Pulmonary artery endothelial cell (primary cell): ENCODE data around the gene LDHAL6A. TPM values are rescaled to one million over a fixed set of nuclear protein-coding genes. Genes with fewer than 3 reads are reported as not detected.
A peak's percentile ranks its signal among the peaks of the same experiment; 100 is the strongest.
"Not testable (repeated sequence)": the region's sequence is repeated elsewhere in the genome, so short reads cannot be mapped to it uniquely, and the experiment has no call there.

Experiments used
- DNase-seq: peaks from one replicate; pipeline ENCODE4 v3.0.0-alpha.2; 2011; ENCODE audit warnings: low read depth, low spot score
- total RNA-seq: library from RNA; depleted of rRNA; stranded (reverse); fragments of >200 nt; gene quantifications from 2 replicates; pipeline ENCODE4 v1.2.3, GENCODE V29; 2014

Gene LDHAL6A
- total RNA-seq, result not detected in 2 replicates

GRCh38 chr11:18455686-18456372 lies at the start of gene LDHAL6A:
TSS of gene LDHAL6A (plus strand) at chr11:18455856. CDS start at chr11:18456681, 825 bp downstream.
- DNase-seq, result no peak

GRCh38 chr11:18407400-18407799 lies 48.3 kb upstream of the LDHAL6A start:
- DNase-seq, result not testable (repeated sequence)

- DNase-seq, result no peak
Observed at GRCh38 chr11:18408558-18409291, 46.9 kb upstream of the LDHAL6A start.

GRCh38 chr11:18416459-18416858 lies 39.2 kb upstream of the LDHAL6A start:
- no peak for DNase-seq

- DNase-seq, result no peak
Observed at GRCh38 chr11:18419040-18419439, 36.6 kb upstream of the LDHAL6A start.

- no peak for DNase-seq
Observed at GRCh38 chr11:18420067-18420466, 35.6 kb upstream of the LDHAL6A start.

GRCh38 chr11:18427240-18427639 lies 28.4 kb upstream of the LDHAL6A start:
- DNase-seq, result no peak

- no peak for DNase-seq
Observed at GRCh38 chr11:18429332-18429731, 26.3 kb upstream of the LDHAL6A start.

GRCh38 chr11:18438691-18439090 lies 17.0 kb upstream of the LDHAL6A start:
- no peak for DNase-seq

GRCh38 chr11:18449251-18449650 lies 6.4 kb upstream of the LDHAL6A start:
- DNase-seq, result no peak

- no peak for DNase-seq
Observed at GRCh38 chr11:18452927-18453326, 2.7 kb upstream of the LDHAL6A start.

- DNase-seq, result peak; percentile 35
Observed at GRCh38 chr11:18457450-18457849, 1.8 kb downstream of the LDHAL6A start.

- no peak for DNase-seq
Observed at GRCh38 chr11:18459634-18460033, 4.0 kb downstream of the LDHAL6A start.

GRCh38 chr11:18461909-18462308 lies 6.3 kb downstream of the LDHAL6A start:
- DNase-seq, result no peak

GRCh38 chr11:18463439-18463838 lies 7.8 kb downstream of the LDHAL6A start:
- no peak for DNase-seq

GRCh38 chr11:18466402-18466801 lies 10.7 kb downstream of the LDHAL6A start:
- DNase-seq, result no peak

- no peak for DNase-seq
Observed at GRCh38 chr11:18468059-18468458, 12.4 kb downstream of the LDHAL6A start.

GRCh38 chr11:18468961-18469360 lies 13.3 kb downstream of the LDHAL6A start:
- DNase-seq, result no peak

- no peak for DNase-seq
Observed at GRCh38 chr11:18471995-18472394, 16.3 kb downstream of the LDHAL6A start.

- DNase-seq, result no peak
Observed at GRCh38 chr11:18472587-18472986, 16.9 kb downstream of the LDHAL6A start.

GRCh38 chr11:18479063-18479462 lies 23.4 kb downstream of the LDHAL6A start:
- no peak for DNase-seq

- DNase-seq, result no peak
Observed at GRCh38 chr11:18485913-18486528, 30.4 kb downstream of the LDHAL6A start.
